Suprapubic skin (tissue), 3 donors: ENCODE data around the gene AK2.

Experiments
- CTCF ChIP-seq, 2 donors: fragments of 200-600 bp in 1 of 2; fragments of 450-650 bp in 1 of 2; sonication (generic) in 1 of 2; IDR thresholded peaks; one replicate each; pipeline ENCODE4 v1.5.1; 2016 to 2019; ENCODE audit warnings: antibody characterized with exemption in 2 of 2, mild to moderate bottlenecking in 1 of 2, moderate library complexity in 1 of 2
- POLR2AphosphoS5 ChIP-seq, 3 donors: sonication (generic); formaldehyde crosslinking; IDR thresholded peaks; one replicate each; pipeline ENCODE4 v1.6.1; 2017; ENCODE audit warnings: antibody characterized with exemption in 3 of 3

DNA sequence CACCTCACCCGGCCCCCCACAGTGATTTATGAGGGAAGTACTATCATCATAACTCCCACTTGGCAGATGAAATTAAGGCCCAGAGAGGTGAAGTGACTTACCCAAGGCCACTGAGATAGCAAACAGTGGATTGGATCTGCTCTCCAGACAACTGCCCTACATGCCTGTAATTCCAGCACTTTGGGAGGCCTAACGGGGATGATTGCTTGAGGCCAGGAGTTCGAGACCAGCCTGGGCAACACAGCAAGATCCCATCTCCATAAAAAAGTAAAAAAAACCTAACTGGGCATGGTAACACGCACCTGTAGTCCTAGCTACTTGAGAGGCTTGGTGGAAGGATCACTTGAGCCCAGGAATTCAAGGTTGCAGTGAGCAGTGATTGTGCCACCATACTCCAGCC, 57.8 kb downstream of the AK2 start:
- TF ChIP-seq POLR2AphosphoS5 (IDR thresholded peaks at IDR 0.05) (no peak), CTCF (IDR thresholded peaks at IDR 0.05) (no peak)
